Stimulated activated CD8-positive, alpha-beta memory T cell treated with anti-CD3 and anti-CD28 coated beads, Interleukin-15, amount 100 ng/mL, for 24 hours (primary cell): Measurements from ENCODE around the gene GRM4.
A peak's percentile ranks its signal among the peaks of the same experiment; 100 is the strongest.
"Not testable (repeated sequence)": the region's sequence is repeated elsewhere in the genome, so short reads cannot be mapped to it uniquely, and the experiment has no call there.

ENCODE experiments used
- DNase-seq: peaks from one replicate; pipeline ENCODE4 v3.0.0-alpha.2; 2020; ENCODE audit warnings: low read depth

Gene GRM4

GRCh38 chr6:34061348-34061747 lies 84.5 kb downstream of the GRM4 start:
- no peak for DNase-seq

DNA sequence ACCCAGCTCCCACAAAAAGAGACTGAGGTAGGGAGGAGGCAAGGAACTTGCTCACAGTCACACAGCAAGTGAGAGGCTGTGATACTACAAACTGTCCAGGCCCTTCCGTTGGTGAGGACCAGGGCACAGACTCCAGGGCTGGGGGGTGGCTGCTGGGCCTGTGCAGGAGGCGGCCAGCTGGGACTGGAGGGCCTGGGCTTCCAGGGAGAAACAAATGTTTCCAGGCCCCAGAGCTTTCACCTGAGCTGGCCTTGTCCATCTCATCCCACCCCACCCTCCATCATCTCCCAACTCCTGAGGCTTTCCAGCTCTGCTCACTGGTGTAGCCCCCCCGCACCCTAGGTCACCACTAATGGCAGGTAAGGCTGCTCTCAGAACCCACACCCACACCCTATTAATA lies 86.0 kb downstream of the GRM4 start:
- no peak for DNase-seq

- no peak for DNase-seq
Measured at GRCh38 chr6:34059136-34059731, 86.7 kb downstream of the GRM4 start.

DNA sequence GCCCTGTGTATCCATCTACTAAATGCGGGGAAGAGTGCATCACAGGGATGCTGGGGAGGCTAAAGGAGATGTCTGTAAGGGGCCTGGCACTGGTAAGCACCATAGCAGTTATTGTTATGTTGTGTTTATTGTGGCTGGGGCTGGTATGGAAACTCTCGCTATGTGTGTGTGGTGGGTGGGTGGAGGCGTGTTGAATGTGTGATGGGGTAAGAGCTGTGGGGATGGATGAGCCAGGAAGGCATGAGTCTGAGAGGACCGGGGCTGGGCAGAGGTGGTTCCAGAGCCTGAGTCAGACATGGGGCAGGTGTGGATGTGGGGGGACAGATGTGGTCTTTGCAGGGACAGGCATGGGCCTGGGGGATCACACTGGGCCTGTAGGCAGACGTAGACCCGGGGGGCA lies 88.1 kb downstream of the GRM4 start:
- no peak for DNase-seq

DNA sequence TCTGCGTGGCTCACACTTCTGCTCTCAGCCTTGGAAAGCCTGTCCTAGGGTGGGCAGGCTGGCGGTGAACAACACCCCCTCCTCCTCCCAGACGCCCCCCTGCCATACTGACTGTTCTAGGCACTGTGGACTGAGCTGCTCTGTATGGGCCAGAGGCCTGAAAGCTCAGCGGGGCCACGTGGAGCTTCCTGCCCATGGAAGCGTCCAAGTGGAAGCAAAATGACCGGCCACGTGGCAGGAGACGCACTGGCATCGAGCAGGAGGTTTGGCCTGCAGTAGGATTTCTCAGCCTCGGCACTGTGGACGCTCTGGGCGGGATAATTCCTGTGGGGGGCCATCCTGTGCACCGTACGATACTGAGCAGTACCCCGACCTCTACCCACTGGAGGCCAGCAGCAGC lies 88.7 kb downstream of the GRM4 start:
- DNase-seq = no peak

GRCh38 chr6:34056305-34057108 lies 89.4 kb downstream of the GRM4 start:
- DNase-seq = no peak

GRCh38 chr6:34055223-34055933 lies 90.5 kb downstream of the GRM4 start:
- DNase-seq = peak; percentile 30

DNA sequence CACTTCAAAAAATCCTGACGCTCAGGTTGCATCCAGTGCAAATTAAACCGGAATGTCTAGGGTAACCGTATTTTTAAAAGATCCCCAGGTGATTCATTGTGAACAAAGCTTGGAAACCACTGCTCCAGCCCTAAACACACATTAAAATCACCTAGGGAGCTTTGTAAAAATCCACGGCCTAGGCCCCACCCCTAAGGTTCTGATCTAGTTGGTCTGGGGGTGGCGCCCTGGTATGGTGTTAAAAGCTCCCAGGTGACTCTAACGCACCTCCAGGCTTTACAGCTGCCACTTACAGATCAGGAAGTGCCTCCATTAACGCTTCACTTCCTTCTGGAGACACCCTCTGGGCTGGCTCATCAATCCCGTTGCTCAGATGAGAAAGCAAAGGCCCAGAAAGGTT lies 92.2 kb downstream of the GRM4 start:
- no peak for DNase-seq

GRCh38 chr6:34052918-34053608 lies 92.8 kb downstream of the GRM4 start:
- DNase-seq = no peak

GRCh38 chr6:34052071-34052825 lies 93.6 kb downstream of the GRM4 start:
- no peak for DNase-seq

- DNase-seq = no peak
Measured at GRCh38 chr6:34051331-34051919, 94.5 kb downstream of the GRM4 start.

DNA sequence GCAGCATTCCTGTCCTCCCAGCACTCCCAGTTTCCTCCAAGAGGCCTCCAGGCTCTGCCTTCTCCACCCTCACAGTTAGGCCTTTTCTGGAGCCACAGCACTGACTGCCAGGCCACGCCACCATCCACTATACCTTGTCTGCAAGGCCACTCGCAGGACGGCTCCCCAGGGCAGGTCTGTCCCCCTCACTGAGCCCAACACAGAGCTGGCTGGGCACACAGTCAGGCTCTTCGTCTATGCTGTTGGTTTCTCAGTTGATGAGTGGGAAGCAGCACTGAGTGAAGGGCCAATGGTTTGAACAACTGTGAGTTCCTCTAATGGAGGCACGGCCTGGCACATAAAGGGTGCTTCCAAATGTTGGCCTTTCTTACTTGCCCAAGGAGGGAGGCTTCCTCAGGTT lies 95.2 kb downstream of the GRM4 start:
- DNase-seq = no peak

DNA sequence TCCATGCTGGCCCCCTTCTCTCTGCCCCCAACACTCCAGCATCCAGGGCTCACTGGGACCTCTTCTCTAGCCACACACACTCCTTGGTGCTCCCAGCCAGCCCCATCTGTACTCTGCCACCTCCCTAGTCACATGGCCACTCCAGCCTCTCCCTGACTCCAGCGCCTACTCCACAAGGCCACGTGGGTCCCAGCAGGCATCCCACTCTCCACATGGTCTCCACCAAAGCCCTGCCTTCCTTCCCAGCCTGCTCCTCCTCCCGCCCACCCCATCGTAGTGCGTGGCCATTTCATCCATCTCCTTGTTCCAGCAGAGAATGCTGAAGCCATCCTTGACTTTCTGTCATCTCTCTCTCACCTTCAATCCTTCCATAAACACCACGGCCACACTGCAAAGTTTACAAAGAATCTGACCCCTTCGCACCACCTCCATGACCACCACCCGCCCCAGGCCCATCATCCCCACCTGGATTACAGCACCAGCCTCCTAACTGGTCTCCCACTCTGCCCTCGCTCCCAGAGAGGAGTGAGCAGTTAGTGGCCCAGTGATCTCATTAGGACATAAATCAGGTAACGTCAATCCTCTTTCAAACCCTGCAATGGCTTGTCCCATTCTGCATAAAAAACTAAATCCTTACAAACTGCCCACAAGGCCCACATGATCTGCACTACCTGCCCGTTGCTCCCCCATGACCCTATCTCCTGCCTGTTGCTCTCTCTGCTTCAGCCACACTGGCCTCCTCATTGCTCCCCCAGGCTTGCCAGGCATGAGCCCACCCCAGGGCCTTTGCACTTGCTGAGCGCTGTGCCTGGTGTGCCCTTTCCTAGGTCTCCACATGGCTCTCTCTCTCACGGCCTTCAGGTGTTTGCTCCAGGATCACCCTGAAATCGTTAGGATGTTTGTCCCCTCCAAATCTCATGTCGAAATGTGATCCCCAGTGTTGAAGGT lies 96.2 kb downstream of the GRM4 start:
- DNase-seq = no peak

- no peak for DNase-seq
Measured at GRCh38 chr6:34047913-34048867, 97.7 kb downstream of the GRM4 start.

GRCh38 chr6:34046617-34047016 lies 99.3 kb downstream of the GRM4 start:
- no peak for DNase-seq

DNA sequence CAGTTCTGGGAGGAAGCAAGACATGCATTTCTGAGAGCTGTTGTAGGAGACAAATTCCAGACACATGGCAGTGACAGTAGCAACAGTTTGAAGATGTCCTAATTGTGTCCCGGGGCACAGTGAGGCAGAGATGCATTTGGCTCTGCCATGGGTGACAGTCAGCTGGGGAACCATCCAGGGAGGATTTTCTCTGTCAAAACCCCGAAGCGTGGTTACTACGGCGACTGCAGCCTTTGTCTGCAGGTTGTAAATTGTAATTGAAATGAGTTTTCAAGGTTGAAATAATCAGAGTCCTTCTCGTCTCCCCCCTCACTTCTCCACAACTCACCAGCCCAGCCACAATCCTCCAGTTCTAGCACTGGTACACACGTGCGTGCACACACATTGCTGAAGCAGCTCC lies 100.1 kb downstream of the GRM4 start:
- DNase-seq = no peak

DNA sequence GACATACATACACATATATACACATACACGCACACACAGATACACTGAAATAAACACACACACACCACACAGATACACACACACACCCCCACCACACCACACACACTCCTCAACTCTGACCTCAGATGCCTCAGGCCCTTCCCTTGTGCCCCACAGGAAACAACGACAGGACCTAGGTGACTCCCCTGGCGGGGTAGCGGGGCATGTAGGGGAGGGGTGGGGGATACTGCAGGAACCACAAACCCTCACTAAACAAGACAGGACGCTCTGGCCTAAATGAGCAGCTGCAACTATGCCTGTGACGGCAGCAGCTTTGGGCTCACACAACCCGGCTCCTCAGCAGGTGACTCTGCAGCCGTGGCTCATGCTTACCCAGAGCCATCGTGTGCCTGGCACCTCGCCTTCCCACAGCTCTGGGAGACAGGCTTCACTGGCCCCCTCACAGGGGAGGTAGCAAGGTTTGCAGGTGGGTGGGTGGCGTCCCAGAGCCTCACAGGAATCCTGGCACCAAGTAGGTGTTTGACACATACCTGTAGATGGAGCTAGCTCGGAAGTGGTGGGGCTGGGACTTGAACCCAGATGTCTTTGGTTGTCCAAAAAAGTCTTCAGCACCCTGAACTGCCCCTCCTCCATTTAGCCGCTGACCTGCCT lies 100.8 kb downstream of the GRM4 start:
- no peak for DNase-seq

GRCh38 chr6:34043359-34043758 lies 102.5 kb downstream of the GRM4 start:
- no peak for DNase-seq

- DNase-seq = not testable (repeated sequence)
Measured at GRCh38 chr6:34041998-34042397, 103.9 kb downstream of the GRM4 start.
